ENCODE measurements around the gene NAT9. TPM values are rescaled to one million over a fixed set of nuclear protein-coding genes. Genes with fewer than 3 reads are reported as not detected.

Gene NAT9
- total RNA-seq, 1 donor from 2014 or later = 66.9 TPM

GRCh38 chr17:74742978-74743545 is 33.1 kb downstream of the NAT9 start:
- Mint-ChIP-seq H3K4me1 (peaks cover 42% of the 10 kb centered on the region), H3K27me3 (ENCODE audit: low read depth) (peaks cover 34% of the 10 kb centered on the region), H3K36me3 (ENCODE audit: low read depth) (no peaks in the 10 kb centered on the region), H3K4me3 (no peak overlapping the region), H3K9me3 (no peaks in the 10 kb centered on the region), H3K27ac (ENCODE audit: unreplicated experiment) (no peak overlapping the region)
- TF ChIP-seq, protein P1, sequence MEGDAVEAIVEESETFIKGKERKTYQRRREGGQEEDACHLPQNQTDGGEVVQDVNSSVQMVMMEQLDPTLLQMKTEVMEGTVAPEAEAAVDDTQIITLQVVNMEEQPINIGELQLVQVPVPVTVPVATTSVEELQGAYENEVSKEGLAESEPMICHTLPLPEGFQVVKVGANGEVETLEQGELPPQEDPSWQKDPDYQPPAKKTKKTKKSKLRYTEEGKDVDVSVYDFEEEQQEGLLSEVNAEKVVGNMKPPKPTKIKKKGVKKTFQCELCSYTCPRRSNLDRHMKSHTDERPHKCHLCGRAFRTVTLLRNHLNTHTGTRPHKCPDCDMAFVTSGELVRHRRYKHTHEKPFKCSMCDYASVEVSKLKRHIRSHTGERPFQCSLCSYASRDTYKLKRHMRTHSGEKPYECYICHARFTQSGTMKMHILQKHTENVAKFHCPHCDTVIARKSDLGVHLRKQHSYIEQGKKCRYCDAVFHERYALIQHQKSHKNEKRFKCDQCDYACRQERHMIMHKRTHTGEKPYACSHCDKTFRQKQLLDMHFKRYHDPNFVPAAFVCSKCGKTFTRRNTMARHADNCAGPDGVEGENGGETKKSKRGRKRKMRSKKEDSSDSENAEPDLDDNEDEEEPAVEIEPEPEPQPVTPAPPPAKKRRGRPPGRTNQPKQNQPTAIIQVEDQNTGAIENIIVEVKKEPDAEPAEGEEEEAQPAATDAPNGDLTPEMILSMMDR (conservative IDR thresholded peaks at IDR 0.05) = no peak
- DNase-seq (ENCODE audit: low read depth, low spot score) = no peak

GRCh38 chr17:74742153-74742515 is 34.0 kb downstream of the NAT9 start:
- DNase-seq (ENCODE audit: low read depth, low spot score) = no peak
- peaks cover 43% of the 10 kb centered on the region for H3K27me3 Mint-ChIP-seq (ENCODE audit: low read depth)
- TF ChIP-seq, protein P1 (conservative IDR thresholded peaks at IDR 0.05) = no peak
- H3K27ac Mint-ChIP-seq (ENCODE audit: unreplicated experiment) = no peak overlapping the region
- H3K4me1 Mint-ChIP-seq = peaks cover 43% of the 10 kb centered on the region
- no peak overlapping the region for H3K4me3 Mint-ChIP-seq
- no peaks in the 10 kb centered on the region for H3K36me3 Mint-ChIP-seq (ENCODE audit: low read depth)
- no peaks in the 10 kb centered on the region for H3K9me3 Mint-ChIP-seq

- Mint-ChIP-seq H3K4me1 (peaks cover 38% of the 10 kb centered on the region), H3K9me3 (no peaks in the 10 kb centered on the region), H3K4me3 (no peak overlapping the region)
These were observed 35.3 kb downstream of the NAT9 start for GRCh38 chr17:74740641-74741387.

GRCh38 chr17:74740173-74740572 is 36.0 kb downstream of the NAT9 start:
- H3K4me3 Mint-ChIP-seq = peak overlapping the region; percentile 24
- H3K9me3 Mint-ChIP-seq = no peaks in the 10 kb centered on the region
- H3K27ac Mint-ChIP-seq (ENCODE audit: unreplicated experiment) = no peak overlapping the region
- peaks cover 44% of the 10 kb centered on the region for H3K27me3 Mint-ChIP-seq (ENCODE audit: low read depth)
- peaks cover 38% of the 10 kb centered on the region for H3K4me1 Mint-ChIP-seq
- DNase-seq (ENCODE audit: low read depth, low spot score) = no peak
- H3K36me3 Mint-ChIP-seq (ENCODE audit: low read depth) = no peaks in the 10 kb centered on the region
- TF ChIP-seq, protein P1 (conservative IDR thresholded peaks at IDR 0.05) = no peak

More at GRCh38 chr17:74740641-74741387, 35.3 kb downstream of the NAT9 start:
- no peak for DNase-seq (ENCODE audit: low read depth, low spot score)
- TF ChIP-seq, protein P1 (conservative IDR thresholded peaks at IDR 0.05) = no peak
- Mint-ChIP-seq H3K27me3 (ENCODE audit: low read depth) (peaks cover 44% of the 10 kb centered on the region), H3K27ac (ENCODE audit: unreplicated experiment) (no peak overlapping the region), H3K36me3 (ENCODE audit: low read depth) (no peaks in the 10 kb centered on the region)

DNA sequence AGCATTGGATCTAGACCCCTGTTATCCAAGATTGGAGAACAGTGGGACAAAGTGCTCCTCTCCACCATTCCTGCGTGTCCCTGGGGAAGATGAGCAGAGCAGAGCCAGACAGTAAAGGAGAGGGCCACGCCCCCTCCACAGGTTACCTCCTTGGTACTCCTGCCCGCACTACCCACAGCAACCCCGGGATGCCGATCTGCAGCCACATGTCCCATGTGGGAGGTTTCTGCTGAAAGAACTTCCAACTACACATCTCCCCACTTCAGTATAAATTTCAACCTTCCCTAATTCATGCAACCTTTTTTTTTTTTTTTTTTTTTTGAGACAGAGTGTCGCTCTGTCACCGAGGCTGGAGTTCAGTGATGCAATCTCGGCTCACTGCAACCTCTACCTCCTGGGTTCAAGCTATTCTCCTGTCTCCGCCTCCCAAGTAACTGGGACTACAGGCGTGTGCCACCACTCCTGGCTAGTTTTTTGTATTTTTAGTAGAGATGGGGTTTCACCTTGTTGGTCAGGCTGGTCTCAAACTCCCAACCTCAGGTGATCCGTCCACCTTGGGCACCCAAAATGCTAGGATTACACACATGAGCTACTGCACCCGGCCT is 36.8 kb downstream of the NAT9 start:
- no peaks in the 10 kb centered on the region for H3K9me3 Mint-ChIP-seq
- DNase-seq (ENCODE audit: low read depth, low spot score) = no peak
- H3K36me3 Mint-ChIP-seq (ENCODE audit: low read depth) = no peaks in the 10 kb centered on the region
- peaks cover 33% of the 10 kb centered on the region for H3K4me1 Mint-ChIP-seq
- H3K4me3 Mint-ChIP-seq = no peak overlapping the region
- peaks cover 44% of the 10 kb centered on the region for H3K27me3 Mint-ChIP-seq (ENCODE audit: low read depth)
- H3K27ac Mint-ChIP-seq (ENCODE audit: unreplicated experiment) = no peak overlapping the region
- TF ChIP-seq, protein P1 (conservative IDR thresholded peaks at IDR 0.05) = no peak
